GM19463 (cell line): ENCODE measurements around the gene AMY2B.
"Not testable (repeated sequence)": the region's sequence is repeated elsewhere in the genome, so short reads cannot be mapped to it uniquely, and the experiment has no call there.

Source experiments
- ATAC-seq: cut with Tn5 transposase; IDR thresholded peaks from one replicate; pipeline ENCODE4 v1.9.1; 2021; ENCODE audit warnings: mild to moderate bottlenecking, moderate library complexity; ENCODE audit not compliant: unreplicated experiment

AMY2B gene

DNA sequence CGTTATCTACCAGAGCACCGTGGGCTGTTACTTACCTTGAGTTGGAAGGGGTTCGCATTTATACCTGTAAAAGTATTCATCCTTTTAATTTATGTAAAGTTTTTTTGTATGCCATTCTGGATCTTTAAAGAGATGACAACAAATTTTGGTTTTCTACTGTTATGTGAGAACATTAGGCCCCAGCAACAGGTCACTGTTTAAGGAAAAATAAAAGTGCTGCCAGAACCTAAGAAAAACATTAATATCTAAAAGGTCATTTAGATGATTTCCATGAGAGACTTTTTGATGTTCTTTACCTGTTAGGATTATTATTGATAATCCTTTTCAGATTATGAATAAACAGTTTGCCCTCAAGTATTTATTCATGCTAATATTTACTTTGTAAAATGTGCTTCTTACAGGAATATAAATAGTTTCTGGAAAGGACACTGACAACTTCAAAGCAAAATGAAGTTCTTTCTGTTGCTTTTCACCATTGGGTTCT lies 45.6 kb downstream of the AMY2B start, which contains the start of gene AMY2A:
Gene AMY2A, plus strand, starts transcription at position 434 of the 484 bp plus-strand sequence. Its CDS starts 14 bp downstream, at position 448.
- ATAC-seq = not testable (repeated sequence)

DNA sequence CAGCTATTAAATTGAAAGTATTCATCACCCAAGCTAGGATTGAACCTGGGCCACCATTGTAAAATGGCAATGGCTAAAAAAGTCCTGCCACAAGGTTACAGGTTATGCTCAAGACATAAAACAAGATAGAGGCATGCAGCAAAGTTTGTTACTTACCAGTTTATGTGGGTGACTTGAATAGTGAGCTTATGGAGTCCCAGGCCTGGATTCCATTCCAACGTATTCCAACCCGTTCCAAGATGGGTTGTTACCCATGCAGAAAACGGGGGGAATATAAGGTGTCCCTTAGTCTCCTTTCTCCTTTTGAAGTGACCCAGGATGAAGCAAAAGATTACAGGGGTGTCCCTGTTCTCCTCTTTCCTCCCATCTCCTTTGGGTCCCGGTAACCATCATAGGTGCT lies 56.0 kb downstream of the AMY2B start:
- not testable (repeated sequence) for ATAC-seq
